Fibroblast of lung (primary cell): Measurements from ENCODE around the gene HES7. TPM values are rescaled to one million over a fixed set of nuclear protein-coding genes. Genes with fewer than 3 reads are reported as not detected.

Experiments
- DNase-seq, 2 donors: peaks; one replicate each; pipeline versions ENCODE4 v3.0.0 to v3.0.0-alpha.2; 2010; ENCODE audit warnings: low read depth in 2 of 2
- H2AFZ ChIP-seq: 2 replicates; pipeline ENCODE4 v1.5.1; 2012; ENCODE audit warnings: low read length, control low read depth, inconsistent platforms
- H3K27ac ChIP-seq: 2 replicates; pipeline ENCODE4 v1.5.1; 2011; ENCODE audit warnings: low read length, control low read depth; ENCODE audit not compliant: insufficient read depth
- H3K27me3 ChIP-seq: 2 replicates; pipeline ENCODE4 v1.5.1; 2011; ENCODE audit warnings: mild to moderate bottlenecking, low read length; ENCODE audit not compliant: control insufficient read depth, insufficient read depth
- H3K36me3 ChIP-seq: 2 replicates; pipeline ENCODE4 v1.5.1; 2011; ENCODE audit warnings: low read length; ENCODE audit not compliant: control insufficient read depth, insufficient read depth
- H3K4me1 ChIP-seq: 2 replicates; pipeline ENCODE4 v1.5.1; 2011; ENCODE audit warnings: low read length; ENCODE audit not compliant: control insufficient read depth, insufficient read depth; ENCODE audit errors: extremely low read depth
- H3K4me2 ChIP-seq: 2 replicates; pipeline ENCODE4 v1.5.1; 2011; ENCODE audit warnings: low read length, control low read depth; ENCODE audit not compliant: insufficient read depth; ENCODE audit errors: extremely low read depth
- H3K4me3 ChIP-seq, 4 experiments: fragments of 200-600 bp in 1 of 4; sonication (generic) in 1 of 4; replicated peaks in 1 of 4; 2 replicates each; pipeline ENCODE4 v1.5.1; 2011 to 2016; ENCODE audit warnings: low read length in 4 of 4, low read depth in 3 of 4, mild to moderate bottlenecking in 3 of 4, control low read depth in 2 of 4, inconsistent platforms in 1 of 4, mixed read lengths in 1 of 4; ENCODE audit not compliant: insufficient read depth in 1 of 4; ENCODE audit errors: control extremely low read depth in 1 of 4
- H3K79me2 ChIP-seq: 2 replicates; pipeline ENCODE4 v1.5.1; 2012; ENCODE audit warnings: mild to moderate bottlenecking, low read length, inconsistent platforms; ENCODE audit not compliant: control insufficient read depth, insufficient read depth
- H3K9ac ChIP-seq: 2 replicates; pipeline ENCODE4 v1.5.1; 2011; ENCODE audit warnings: mild to moderate bottlenecking, low read length, control low read depth; ENCODE audit not compliant: insufficient read depth
- H3K9me3 ChIP-seq: 2 replicates; pipeline ENCODE4 v1.5.1; 2012; ENCODE audit warnings: low read depth, low read length; ENCODE audit not compliant: control insufficient read depth, insufficient read depth
- H4K20me1 ChIP-seq: 2 replicates; pipeline ENCODE4 v1.5.1; 2011; ENCODE audit warnings: low read length; ENCODE audit not compliant: control insufficient read depth, insufficient read depth; ENCODE audit errors: extremely low read depth
- CTCF ChIP-seq, 2 donors: IDR thresholded peaks in 1 of 2; conservative IDR thresholded peaks in 1 of 2; 1 replicate in 1 of 2; 2 replicates in 1 of 2; pipeline ENCODE4 v1.5.1; 2011 to 2012; ENCODE audit warnings: low read length in 2 of 2, control low read depth in 1 of 2, inconsistent platforms in 1 of 2, low read depth in 1 of 2, mild to moderate bottlenecking in 1 of 2
- EZH2 ChIP-seq: IDR thresholded peaks from 2 replicates; pipeline ENCODE4 v1.5.1; 2012; ENCODE audit warnings: low read length, control low read depth, mild to moderate bottlenecking; ENCODE audit errors: missing control alignments
- polyA plus RNA-seq, 2 donors: library from polyadenylated mRNA; depleted of rRNA in 1 of 2; stranded (reverse) in 1 of 2; unstranded in 1 of 2; fragments of >200 nt; gene quantifications; 2 replicates each; pipeline ENCODE4 v1.2.1, GENCODE V29; 2011 to 2012; ENCODE audit warnings: missing spikeins in 1 of 2
- total RNA-seq: library from RNA; depleted of rRNA; stranded (reverse); fragments of >200 nt; gene quantifications from 2 replicates; pipeline ENCODE4 v1.2.1, GENCODE V29; 2014

HES7 gene
- total and polyA plus RNA-seq, 2 donors (not counting 1 experiment from before 2014, with no cell fraction given): under 0.01 TPM; not detected in 1

- DNase-seq: peak; percentile 68 to 86
- H3K36me3 ChIP-seq: no peaks in the 10 kb centered on the region
- H3K4me3 ChIP-seq: peak overlapping the region; percentile 9 to 83 (median 66)
- TF ChIP-seq CTCF (conservative IDR thresholded peaks at IDR 0.05 in 1 of 2, IDR thresholded peaks at IDR 0.05 in 1 of 2; ENCODE audit: low read depth in 1 of 2, low read length in 2 of 2): peak; percentile 72 to 79
- no peak for TF ChIP-seq EZH2
- peaks cover 5% of the 10 kb centered on the region for H3K4me1 ChIP-seq
- H3K9me3 ChIP-seq: no peaks in the 10 kb centered on the region
- H4K20me1 ChIP-seq: no peaks in the 10 kb centered on the region
- H2AFZ ChIP-seq: peak overlapping the region; percentile 47
- peak overlapping the region; percentile 99 for H3K4me2 ChIP-seq
- no peak overlapping the region for H3K27ac ChIP-seq
- no peak overlapping the region for H3K9ac ChIP-seq
- H3K79me2 ChIP-seq: no peaks in the 10 kb centered on the region
- peaks cover 28% of the 10 kb centered on the region for H3K27me3 ChIP-seq
These were observed 4.9 kb downstream of the HES7 start for GRCh38 chr17:8118769-8119580.

DNA sequence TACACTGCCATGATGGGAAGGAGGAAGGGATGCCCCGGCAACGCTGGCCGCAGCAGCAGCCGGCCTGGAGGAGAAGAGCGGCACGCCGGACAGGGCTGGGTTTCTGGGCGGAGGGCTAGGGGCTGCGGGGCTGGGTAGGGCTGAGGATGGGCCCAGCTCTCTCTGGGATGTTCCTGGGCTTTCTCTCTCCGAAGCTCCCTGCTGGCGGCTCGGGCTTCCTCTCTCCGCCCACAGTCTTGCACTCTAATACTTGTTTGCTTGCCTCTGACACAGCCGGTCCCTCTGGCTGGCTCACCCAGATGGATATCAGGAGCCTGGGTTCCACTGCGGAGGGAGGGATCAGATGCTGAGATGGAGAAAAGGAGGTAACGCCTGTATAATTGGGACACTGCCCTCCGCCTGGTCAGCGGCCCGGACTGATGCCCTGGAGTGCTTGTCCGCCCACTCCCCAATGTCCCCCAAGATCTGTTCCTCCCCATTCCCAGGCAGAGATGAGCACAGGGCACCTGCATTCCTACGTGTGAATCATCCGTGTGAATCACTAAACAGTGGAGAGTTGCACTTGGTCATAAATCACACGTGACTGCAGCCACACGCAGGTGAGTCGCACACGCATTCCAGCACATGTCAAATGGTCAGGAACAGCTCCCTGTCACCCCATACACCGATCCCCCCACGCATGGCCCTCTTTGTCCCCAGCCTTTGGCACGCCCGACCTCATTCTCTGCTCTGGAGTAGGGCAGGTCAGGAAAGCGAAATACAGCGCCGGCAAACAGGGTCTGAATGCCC is 5.7 kb downstream of the HES7 start, which contains the start of gene ALOXE3:
Gene ALOXE3, minus strand, starts transcription at position 535 of the 789 bp plus-strand sequence. Its CDS starts 524 bp downstream, at position 11.
- DNase-seq: peak; percentile 36 to 75
- H3K9ac ChIP-seq: no peak within 1 kb of the TSS
- TF ChIP-seq EZH2: no peak
- TF ChIP-seq CTCF (conservative IDR thresholded peaks at IDR 0.05 in 1 of 2, IDR thresholded peaks at IDR 0.05 in 1 of 2; ENCODE audit: low read depth in 1 of 2, low read length in 2 of 2): no peak
- H3K4me2 ChIP-seq: peak within 1 kb of the TSS; percentile 99
- no peaks in the 10 kb centered on the region for H3K9me3 ChIP-seq
- peak within 1 kb of the TSS; percentile 9 to 83 (median 66) for H3K4me3 ChIP-seq
- no peaks in the 10 kb centered on the region for H3K36me3 ChIP-seq
- no peaks in the 10 kb centered on the region for H3K79me2 ChIP-seq
- no peak within 1 kb of the TSS for H3K27ac ChIP-seq
- H3K27me3 ChIP-seq: peaks cover 30% of the 10 kb centered on the region
- H3K4me1 ChIP-seq: peaks cover 5% of the 10 kb centered on the region
- no peaks in the 10 kb centered on the region for H4K20me1 ChIP-seq
- H2AFZ ChIP-seq: peak within 1 kb of the TSS; percentile 60

DNA sequence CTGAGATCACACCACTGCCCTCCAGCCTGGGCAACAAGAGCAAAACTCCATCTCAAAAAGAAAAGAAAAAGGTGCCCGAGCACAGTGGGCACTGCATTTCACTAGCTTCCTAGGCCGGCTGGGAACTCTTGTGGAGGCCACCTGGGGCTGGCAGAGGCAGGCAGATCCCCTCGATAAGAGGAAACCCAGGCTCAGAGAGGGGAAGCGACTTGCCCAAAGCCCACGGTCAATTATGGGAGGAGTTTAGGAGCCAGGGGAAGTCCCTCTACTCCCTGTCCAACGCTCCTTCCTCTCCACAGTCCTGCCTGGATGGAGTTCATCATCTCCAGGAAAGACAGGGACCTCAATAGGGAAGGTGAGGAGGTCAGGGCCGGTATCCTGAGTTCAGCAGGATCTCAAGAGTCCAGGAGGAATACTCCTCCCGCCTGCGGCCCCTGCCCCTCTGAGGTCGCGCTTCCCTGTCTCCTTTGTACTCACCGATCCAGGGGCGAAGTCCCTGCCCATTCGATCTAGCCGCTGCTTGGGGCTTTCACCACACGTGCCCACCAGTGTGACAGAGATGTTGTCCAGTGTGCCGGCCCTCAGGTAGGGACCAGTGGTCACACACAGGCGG is 6.4 kb downstream of the HES7 start:
- Histone ChIP-seq H3K27me3 (peaks cover 33% of the 10 kb centered on the region), H3K27ac (no peak overlapping the region), H3K36me3 (no peaks in the 10 kb centered on the region), H3K4me2 (peak overlapping the region; percentile 99), H3K9me3 (no peaks in the 10 kb centered on the region), H2AFZ (peak overlapping the region; percentile 60), H3K79me2 (no peaks in the 10 kb centered on the region), H3K4me1 (peaks cover 5% of the 10 kb centered on the region), H3K9ac (no peak overlapping the region), H3K4me3 (peak overlapping the region in 2 of 4 experiments; percentile 70 to 83), H4K20me1 (no peaks in the 10 kb centered on the region)
- TF ChIP-seq CTCF (conservative IDR thresholded peaks at IDR 0.05 in 1 of 2, IDR thresholded peaks at IDR 0.05 in 1 of 2; ENCODE audit: low read depth in 1 of 2, low read length in 2 of 2): no peak
- TF ChIP-seq EZH2: no peak
- no peak for DNase-seq
